ENCODE results near the gene LRBA.

DNA sequence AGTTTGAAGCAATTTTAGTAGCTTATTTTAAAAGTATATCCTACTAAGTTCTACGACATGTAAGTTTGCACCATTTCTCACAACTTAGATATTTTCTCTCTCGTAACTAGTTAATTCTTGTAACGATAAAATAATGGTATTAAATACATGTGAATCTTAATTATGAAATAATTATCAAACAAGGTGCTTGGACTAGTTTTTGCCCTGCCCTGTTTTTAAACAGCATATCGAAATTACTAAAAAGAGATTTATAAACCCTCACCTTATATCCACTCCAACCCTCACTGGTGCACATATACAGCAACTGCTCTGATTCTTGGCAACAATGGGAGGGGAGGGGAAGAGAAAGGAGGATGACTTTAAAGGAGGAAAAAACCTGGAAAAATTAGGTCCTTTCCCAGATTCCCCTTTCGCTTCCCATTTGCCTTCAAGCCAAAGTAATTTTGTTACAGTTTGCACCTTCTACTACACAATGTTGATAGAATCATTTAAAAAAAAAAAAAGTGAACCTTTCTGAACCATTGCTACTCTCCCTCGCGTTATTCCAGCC, 434.0 kb downstream of the LRBA start:
- TF ChIP-seq CTCF (IDR thresholded peaks at IDR 0.05) = no peak
- TF ChIP-seq POLR2A (IDR thresholded peaks at IDR 0.05) = no peak

Measured in body of pancreas (tissue), 4 donors.